ENCODE data around the gene SLC30A3.

GRCh38 chr2:27271631-27272340 lies 8.9 kb upstream of the SLC30A3 start:
- no peak for TF ChIP-seq POLR2A (IDR thresholded peaks at IDR 0.05; ENCODE audit: low read depth, low read length)
- no peak for TF ChIP-seq CTCF (conservative IDR thresholded peaks at IDR 0.05; ENCODE audit: low read depth, low read length)
- no peak for TF ChIP-seq RAD21 (IDR thresholded peaks at IDR 0.05; ENCODE audit: low read length)
- TF ChIP-seq MAFK (IDR thresholded peaks at IDR 0.05; ENCODE audit: low read depth, low read length) = no peak
- no peak for TF ChIP-seq CEBPB (IDR thresholded peaks at IDR 0.05; ENCODE audit: low read depth, low read length)
- no peak for TF ChIP-seq RFX5 (IDR thresholded peaks at IDR 0.05; ENCODE audit: low read depth, low read length)
- TF ChIP-seq CHD1 (IDR thresholded peaks at IDR 0.05; ENCODE audit: low read depth, low read length) = no peak
- TF ChIP-seq FOS (IDR thresholded peaks at IDR 0.05; ENCODE audit: low read depth, low read length) = no peak
- TF ChIP-seq SMC3 (IDR thresholded peaks at IDR 0.05; ENCODE audit: low read depth, low read length) = no peak
- TF ChIP-seq MXI1 (IDR thresholded peaks at IDR 0.05; ENCODE audit: borderline replicate concordance, low read depth, low read length) = no peak
- TF ChIP-seq MAZ (IDR thresholded peaks at IDR 0.05; ENCODE audit: borderline replicate concordance, low read depth, low read length) = no peak
- no peak for TF ChIP-seq ELK1 (IDR thresholded peaks at IDR 0.05; ENCODE audit: borderline replicate concordance, low read depth, low read length)

Data from IMR-90 (cell line).